ENCODE measurements around the gene WSB2.

Gene WSB2

DNA sequence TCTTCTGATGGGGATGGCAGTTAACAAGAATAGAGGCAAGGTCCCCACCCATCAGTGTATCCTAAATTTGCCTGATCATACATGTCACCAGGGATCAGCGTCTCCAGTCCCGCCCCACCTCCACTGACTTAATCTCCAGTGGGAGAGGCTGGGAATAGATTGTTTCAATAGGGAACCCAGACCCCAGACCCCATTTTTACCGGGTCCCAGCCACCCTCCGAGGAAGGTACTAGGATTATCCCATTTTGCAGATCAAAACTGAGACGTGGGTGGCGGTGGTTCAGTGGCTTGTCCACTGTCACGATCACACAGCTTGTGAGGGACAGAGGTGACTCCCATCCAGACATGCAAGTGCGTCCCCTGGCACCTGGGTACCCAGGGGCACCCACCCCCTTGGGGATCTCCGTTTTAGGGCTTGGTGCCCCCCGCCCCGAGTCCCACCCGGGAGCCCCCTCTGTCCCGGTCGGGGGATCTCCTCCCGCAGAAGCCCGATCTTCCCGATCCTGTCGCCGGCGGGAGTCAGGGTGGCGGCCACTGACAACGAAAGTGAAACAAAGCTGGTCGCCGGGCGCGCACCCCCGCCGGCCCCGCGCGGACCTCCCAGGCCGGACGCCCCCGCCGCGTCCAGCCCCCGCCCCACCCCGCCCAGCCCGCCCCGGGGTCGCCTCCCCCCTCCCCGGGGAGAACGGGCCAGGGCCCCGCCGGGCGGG lies 523 bp downstream of the WSB2 start (continued):
- TF ChIP-seq POU6F1 (CRISPR knock-in tag; IDR thresholded peaks at IDR 0.05; ENCODE audit: borderline replicate concordance, low read depth) (no peak), BACH2 (CRISPR knock-in tag; IDR thresholded peaks at IDR 0.05; ENCODE audit: borderline replicate concordance) (no peak), RARB (CRISPR knock-in tag; IDR thresholded peaks at IDR 0.05) (no peak), ESRRG (CRISPR knock-in tag; IDR thresholded peaks at IDR 0.05) (no peak)

DNA sequence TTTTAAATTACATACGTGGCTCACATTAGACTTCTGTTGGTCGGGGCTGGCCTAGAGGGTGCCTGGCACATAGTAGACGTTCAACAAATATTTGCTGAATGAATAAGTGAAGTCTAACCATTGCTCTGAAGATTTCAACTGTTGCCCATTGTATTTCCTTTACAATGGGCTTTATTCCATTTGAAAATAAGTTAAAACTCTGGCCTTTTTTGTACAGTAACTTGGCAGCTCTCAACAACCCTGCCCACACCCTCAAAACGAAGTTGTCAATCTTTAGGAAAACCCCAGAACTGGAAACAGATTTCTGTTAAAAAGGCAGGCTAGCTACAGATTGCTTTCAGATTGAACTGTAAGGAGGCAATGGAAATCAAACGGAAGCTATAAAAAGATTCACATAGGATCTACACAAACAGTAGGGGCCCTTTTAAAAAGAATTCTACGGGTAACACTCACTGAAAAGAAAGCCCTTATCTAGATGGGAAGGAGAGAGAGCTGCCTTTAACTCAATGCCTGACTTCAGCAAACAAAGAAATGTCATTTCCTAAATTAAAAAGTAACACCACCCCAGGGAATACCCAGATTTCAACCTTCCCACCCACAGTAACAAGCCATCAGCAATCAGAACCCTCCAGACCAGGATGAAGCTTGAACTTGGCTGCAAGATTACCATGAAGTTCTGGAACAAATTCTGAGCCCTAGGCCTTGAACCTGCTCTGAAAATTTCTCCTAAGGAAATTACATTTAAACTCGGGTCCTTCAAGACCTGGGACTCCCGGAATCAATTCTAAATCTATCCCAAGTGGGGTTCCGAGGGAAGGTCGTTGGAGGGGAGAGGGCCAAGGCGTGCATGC lies 1.4 kb downstream of the WSB2 start:
- ATAC-seq, result no peak

More for the DNA sequence above, 1.4 kb downstream of the WSB2 start:
- TF ChIP-seq CREB5 (CRISPR knock-in tag; IDR thresholded peaks at IDR 0.05; ENCODE audit: low read depth) (no peak), RARB (CRISPR knock-in tag; IDR thresholded peaks at IDR 0.05) (no peak), ZNF565 (CRISPR knock-in tag; conservative IDR thresholded peaks at IDR 0.05; ENCODE audit: low read depth) (no peak), GLIS3 (CRISPR knock-in tag; IDR thresholded peaks at IDR 0.05) (no peak), CSRNP3 (CRISPR knock-in tag; IDR thresholded peaks at IDR 0.05) (no peak), TCF4 (CRISPR knock-in tag; IDR thresholded peaks at IDR 0.05; ENCODE audit: borderline replicate concordance) (no peak), ZFP3 (CRISPR knock-in tag; IDR thresholded peaks at IDR 0.05) (no peak), ZNF8 (CRISPR knock-in tag; IDR thresholded peaks at IDR 0.05) (no peak), PATZ1 (CRISPR knock-in tag; IDR thresholded peaks at IDR 0.05; ENCODE audit: borderline replicate concordance) (no peak), PPARA (CRISPR knock-in tag; IDR thresholded peaks at IDR 0.05; ENCODE audit: borderline replicate concordance) (no peak), ZC3H10 (CRISPR knock-in tag; IDR thresholded peaks at IDR 0.05) (no peak), CSDC2 (CRISPR knock-in tag; IDR thresholded peaks at IDR 0.05) (no peak), ISL1 (CRISPR knock-in tag; IDR thresholded peaks at IDR 0.05) (no peak), ZFP30 (CRISPR knock-in tag; IDR thresholded peaks at IDR 0.05) (no peak), ARNTL (CRISPR knock-in tag; IDR thresholded peaks at IDR 0.05; ENCODE audit: borderline replicate concordance, low read depth) (no peak), BACH2 (CRISPR knock-in tag; IDR thresholded peaks at IDR 0.05; ENCODE audit: borderline replicate concordance) (no peak), POU6F1 (CRISPR knock-in tag; IDR thresholded peaks at IDR 0.05; ENCODE audit: borderline replicate concordance, low read depth) (no peak), OSR1 (CRISPR knock-in tag; IDR thresholded peaks at IDR 0.05) (no peak), ZNF70 (CRISPR knock-in tag; IDR thresholded peaks at IDR 0.05) (no peak)
- TF ChIP-seq, protein P1, sequence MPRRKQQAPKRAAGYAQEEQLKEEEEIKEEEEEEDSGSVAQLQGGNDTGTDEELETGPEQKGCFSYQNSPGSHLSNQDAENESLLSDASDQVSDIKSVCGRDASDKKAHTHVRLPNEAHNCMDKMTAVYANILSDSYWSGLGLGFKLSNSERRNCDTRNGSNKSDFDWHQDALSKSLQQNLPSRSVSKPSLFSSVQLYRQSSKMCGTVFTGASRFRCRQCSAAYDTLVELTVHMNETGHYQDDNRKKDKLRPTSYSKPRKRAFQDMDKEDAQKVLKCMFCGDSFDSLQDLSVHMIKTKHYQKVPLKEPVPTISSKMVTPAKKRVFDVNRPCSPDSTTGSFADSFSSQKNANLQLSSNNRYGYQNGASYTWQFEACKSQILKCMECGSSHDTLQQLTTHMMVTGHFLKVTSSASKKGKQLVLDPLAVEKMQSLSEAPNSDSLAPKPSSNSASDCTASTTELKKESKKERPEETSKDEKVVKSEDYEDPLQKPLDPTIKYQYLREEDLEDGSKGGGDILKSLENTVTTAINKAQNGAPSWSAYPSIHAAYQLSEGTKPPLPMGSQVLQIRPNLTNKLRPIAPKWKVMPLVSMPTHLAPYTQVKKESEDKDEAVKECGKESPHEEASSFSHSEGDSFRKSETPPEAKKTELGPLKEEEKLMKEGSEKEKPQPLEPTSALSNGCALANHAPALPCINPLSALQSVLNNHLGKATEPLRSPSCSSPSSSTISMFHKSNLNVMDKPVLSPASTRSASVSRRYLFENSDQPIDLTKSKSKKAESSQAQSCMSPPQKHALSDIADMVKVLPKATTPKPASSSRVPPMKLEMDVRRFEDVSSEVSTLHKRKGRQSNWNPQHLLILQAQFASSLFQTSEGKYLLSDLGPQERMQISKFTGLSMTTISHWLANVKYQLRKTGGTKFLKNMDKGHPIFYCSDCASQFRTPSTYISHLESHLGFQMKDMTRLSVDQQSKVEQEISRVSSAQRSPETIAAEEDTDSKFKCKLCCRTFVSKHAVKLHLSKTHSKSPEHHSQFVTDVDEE (CRISPR knock-in tag; IDR thresholded peaks at IDR 0.05), result no peak
